GM11168 (cell line): Measurements from ENCODE around the gene ANO2.

Source experiments
- in situ Hi-C: fragments of 300-500 bp; cut with MboI; formaldehyde crosslinking; loops from one replicate; pipeline ENCODE4 v1.12.0; 2022; ENCODE audit warnings: low sequenced_read_pairs; ENCODE audit not compliant: unreplicated experiment

ANO2 gene

GRCh38 chr12:5945071-5946008 is at the start of gene ANO2:
ANO2 (minus strand) TSS chr12:5945259; CDS start chr12:5945217, 42 bp downstream.
- in situ Hi-C loops, result no loop called here

- in situ Hi-C loops, result no loop called here
Observed at GRCh38 chr12:5989621-5990020, 44.6 kb upstream of the ANO2 start.

GRCh38 chr12:5988659-5989116 is 43.6 kb upstream of the ANO2 start:
- in situ Hi-C loops, result no loop called here

- in situ Hi-C loops, result no loop called here
Observed at GRCh38 chr12:5988088-5988487, 43.0 kb upstream of the ANO2 start.

DNA sequence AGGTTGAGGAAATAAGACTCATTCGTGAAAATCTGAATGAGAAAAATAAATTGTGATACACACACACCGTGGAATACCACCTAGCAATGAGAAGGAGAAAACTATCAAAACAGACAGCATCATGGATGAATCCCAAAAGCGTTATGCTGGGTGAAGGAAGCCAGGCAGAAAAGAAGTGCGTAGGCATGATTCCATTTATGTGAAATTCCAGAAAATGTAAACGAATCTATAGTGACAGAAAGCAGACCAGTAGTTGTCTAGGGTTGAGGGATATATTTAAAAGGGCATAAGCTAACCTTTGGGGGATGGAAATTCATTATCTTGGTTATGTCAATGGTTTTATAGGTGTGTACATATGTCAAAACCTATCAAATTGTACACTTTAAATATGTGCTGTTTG is 42.5 kb upstream of the ANO2 start:
- in situ Hi-C loops, result no loop called here

- in situ Hi-C loops, result no loop called here
Observed at GRCh38 chr12:5985471-5985870, 40.4 kb upstream of the ANO2 start.

- in situ Hi-C loops, result no loop called here
Observed at GRCh38 chr12:5984873-5985272, 39.8 kb upstream of the ANO2 start.

- in situ Hi-C loops, result no loop called here
Observed at GRCh38 chr12:5982106-5982505, 37.0 kb upstream of the ANO2 start.

DNA sequence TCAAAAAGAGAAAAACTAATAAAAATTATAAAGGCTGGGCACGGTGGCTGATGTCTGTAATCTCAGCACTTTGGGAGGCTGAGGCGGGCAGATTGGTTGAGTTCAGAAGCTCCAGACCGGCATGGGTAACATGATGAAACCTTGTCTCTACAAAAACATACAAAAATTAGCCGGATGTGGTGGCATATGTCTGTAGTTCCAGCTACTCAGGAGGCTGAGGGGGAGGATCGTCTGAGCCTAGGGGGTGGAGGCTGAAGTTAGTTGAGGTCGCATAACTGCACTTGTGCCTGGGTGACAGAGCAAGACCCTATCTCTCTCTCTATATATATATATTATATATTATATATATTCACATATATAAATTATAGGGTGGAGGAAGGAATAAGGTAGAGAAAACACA is 32.5 kb upstream of the ANO2 start:
- in situ Hi-C loops, result loop anchor here (5.0 kb wide), 1 partner anchor 65 kb away; no protein-coding TSS in a partner anchor

- in situ Hi-C loops, result loop anchor here (5.0 kb wide), 1 partner anchor 66 kb away; no protein-coding TSS in a partner anchor
Observed at GRCh38 chr12:5976711-5977110, 31.7 kb upstream of the ANO2 start.

GRCh38 chr12:5976196-5976595 is 31.1 kb upstream of the ANO2 start:
- in situ Hi-C loops, result loop anchor here (5.0 kb wide), 1 partner anchor 66 kb away; no protein-coding TSS in a partner anchor

GRCh38 chr12:5973461-5974115 is 28.5 kb upstream of the ANO2 start:
- in situ Hi-C loops, result no loop called here

DNA sequence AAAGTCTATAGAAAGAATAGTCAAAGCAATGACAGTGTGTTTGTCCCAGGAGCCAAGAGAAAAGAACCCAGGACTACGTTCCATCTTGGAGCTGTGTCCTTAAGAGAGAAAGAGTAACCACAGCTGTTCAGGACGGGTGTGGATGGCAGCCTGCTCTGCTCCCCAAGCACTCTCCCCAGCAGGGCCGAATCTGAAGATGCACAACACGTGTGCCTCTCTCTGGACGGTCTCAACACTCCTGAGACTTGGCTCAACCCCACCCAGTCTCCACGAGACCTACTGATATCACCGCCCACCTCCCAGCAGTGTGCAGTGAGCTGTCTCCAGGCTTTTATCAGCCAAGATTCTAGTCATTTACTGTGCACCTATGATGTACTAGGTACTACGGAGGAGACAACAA is 27.3 kb upstream of the ANO2 start:
- in situ Hi-C loops, result no loop called here

- in situ Hi-C loops, result no loop called here
Observed at GRCh38 chr12:5971194-5971850, 26.3 kb upstream of the ANO2 start.

- in situ Hi-C loops, result no loop called here
Observed at GRCh38 chr12:5969974-5970690, 25.1 kb upstream of the ANO2 start.

DNA sequence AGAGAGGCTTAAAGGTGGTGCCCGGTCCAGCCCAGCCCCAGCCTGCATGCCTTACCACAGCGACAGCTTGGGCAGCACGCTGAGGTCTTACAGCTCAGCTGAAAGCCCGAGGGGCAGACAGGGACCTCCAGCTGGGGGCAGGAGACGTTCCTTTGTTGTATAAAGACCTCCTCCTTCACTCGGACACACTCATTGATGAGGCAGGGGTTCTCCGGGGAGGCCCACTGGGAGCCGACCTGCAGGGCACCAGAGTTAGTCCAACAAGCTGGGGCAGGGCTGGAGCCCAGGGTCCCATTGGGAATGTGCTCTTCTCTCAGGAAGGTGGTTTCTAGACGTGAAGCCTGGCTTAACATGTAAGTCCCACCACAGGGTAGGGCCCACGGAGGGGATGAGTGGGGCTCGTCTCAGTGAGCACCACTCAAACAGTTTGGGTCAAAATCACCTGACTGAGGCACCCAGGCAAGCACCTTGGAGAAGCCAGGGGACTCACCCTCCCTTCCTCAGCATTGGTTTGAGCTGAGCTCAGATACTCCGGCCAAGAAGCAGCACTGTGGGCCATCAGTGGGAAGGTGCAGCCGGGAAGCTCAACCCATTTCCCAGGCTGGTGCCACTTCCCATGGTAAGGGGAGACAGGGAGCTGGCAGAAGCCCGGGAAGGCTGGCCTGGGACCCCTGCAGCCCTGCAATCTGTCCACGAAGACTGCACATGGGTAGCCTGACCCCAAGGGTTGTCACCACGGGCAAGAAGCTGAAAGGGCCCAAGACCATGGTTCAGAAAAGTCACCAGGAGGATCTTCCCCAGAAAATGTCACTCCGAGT is 24.3 kb upstream of the ANO2 start:
- in situ Hi-C loops, result no loop called here

GRCh38 chr12:5967645-5968415 is 22.8 kb upstream of the ANO2 start:
- in situ Hi-C loops, result no loop called here

DNA sequence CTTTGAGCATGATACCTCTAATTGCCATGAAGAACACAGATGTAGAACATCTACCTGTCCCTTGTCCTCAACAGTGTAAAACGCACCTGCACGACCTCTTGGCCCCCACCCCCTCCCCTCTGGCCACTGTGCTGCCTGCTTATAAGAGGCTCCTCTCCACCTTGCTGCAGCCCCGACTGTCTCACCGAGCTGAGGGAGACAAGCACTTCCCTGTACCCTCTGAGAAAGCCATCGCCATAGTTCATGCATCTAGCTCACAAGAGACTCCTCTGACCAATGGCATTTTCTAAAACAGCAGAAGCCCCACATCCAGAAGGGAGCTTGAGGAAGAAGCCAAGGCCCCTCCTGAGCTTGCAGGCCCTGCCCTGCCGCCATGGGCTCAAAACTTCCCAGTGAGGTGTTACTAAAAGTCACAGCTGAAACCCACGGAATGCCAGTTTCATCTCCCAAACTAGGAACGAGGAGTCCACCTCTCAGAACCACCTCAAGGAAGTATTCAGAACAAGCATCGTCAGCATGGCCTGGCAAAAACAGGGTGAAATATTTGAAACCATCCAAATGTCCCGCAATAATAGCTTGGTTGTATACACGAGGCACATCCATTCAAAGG is 21.5 kb upstream of the ANO2 start:
- in situ Hi-C loops, result no loop called here
